ENCODE measurements around the gene EGLN1. TPM values are rescaled to one million over a fixed set of nuclear protein-coding genes. Genes with fewer than 3 reads are reported as not detected.

The EGLN1 gene
- total RNA-seq, 1 experiment from 2014 or later = 27.1 TPM

- H3K4me2 ChIP-seq (ENCODE audit: low read length) = no peak overlapping the region
- TF ChIP-seq CEBPB (IDR thresholded peaks at IDR 0.05; ENCODE audit: low read depth) (no peak), SRF (IDR thresholded peaks at IDR 0.05; ENCODE audit: low read depth) (no peak), ZFX (IDR thresholded peaks at IDR 0.05) (no peak), POLR2A (IDR thresholded peaks at IDR 0.05; ENCODE audit: borderline replicate concordance, extremely low read depth, insufficient read depth, insufficient read length) (no peak), RAD21 (IDR thresholded peaks at IDR 0.05; ENCODE audit: low read depth) (no peak), YY1 (IDR thresholded peaks at IDR 0.05; ENCODE audit: extremely low read depth, insufficient replicate concordance, low read depth, low read length) (no peak), SP1 (IDR thresholded peaks at IDR 0.05; ENCODE audit: low read depth) (no peak), ATF3 (IDR thresholded peaks at IDR 0.05) (no peak), EZH2 (IDR thresholded peaks at IDR 0.05) (no peak), EGR1 (IDR thresholded peaks at IDR 0.05; ENCODE audit: low read depth) (no peak), REST (IDR thresholded peaks at IDR 0.05; ENCODE audit: low read depth) (no peak), CTCF (IDR thresholded peaks at IDR 0.05 in 2 of 3, conservative IDR thresholded peaks at IDR 0.05 in 1 of 3; ENCODE audit: borderline replicate concordance in 1 of 3, insufficient read depth in 1 of 3, low read depth in 2 of 3, low read length in 2 of 3) (no peak), ELF1 (IDR thresholded peaks at IDR 0.05; ENCODE audit: borderline replicate concordance, low read depth) (no peak), CBX3 (IDR thresholded peaks at IDR 0.05; ENCODE audit: low read depth) (no peak), POLR2AphosphoS5 (IDR thresholded peaks at IDR 0.05; ENCODE audit: low read depth, low read length) (no peak), FOSL1 (IDR thresholded peaks at IDR 0.05; ENCODE audit: low read depth) (no peak), ZBTB33 (IDR thresholded peaks at IDR 0.05; ENCODE audit: extremely low read depth, insufficient replicate concordance, low read length) (no peak), JUND (IDR thresholded peaks at IDR 0.05) (no peak), EZH2phosphoT487 (IDR thresholded peaks at IDR 0.05; ENCODE audit: borderline replicate concordance) (no peak)
- H3K4me1 ChIP-seq (ENCODE audit: control insufficient read depth in 1 of 2, insufficient read depth in 2 of 2, low read length in 2 of 2) = no peaks in the 10 kb centered on the region
- H3K36me3 ChIP-seq (ENCODE audit: control insufficient read depth in 1 of 2, insufficient read depth in 2 of 2, low read length in 2 of 2) = no peaks in the 10 kb centered on the region
- intact Hi-C loops (cut with micrococcal nuclease) = no loop called here
- no peaks in the 10 kb centered on the region for H3K9me3 ChIP-seq (ENCODE audit: control insufficient read depth in 1 of 2, insufficient read depth in 1 of 2, low read depth in 1 of 2, low read length in 2 of 2)
- H4K20me1 ChIP-seq (ENCODE audit: insufficient read depth) = no peaks in the 10 kb centered on the region
- ATAC-seq = no peak
- ChIA-PET CTCF (no interaction called here), RAD21 (ENCODE audit: low non-redundant PET in 1 of 2, low total read pairs in 2 of 2, uncharacterized antibody in 2 of 2, unreplicated experiment in 2 of 2) (no interaction called here), POLR2A (no interaction called here)
- no peak overlapping the region for H3K4me3 ChIP-seq (replicated peaks in 1 of 2; ENCODE audit: low read depth in 1 of 2, low read length in 2 of 2)
- BruUV-seq (replicated peaks) = no TSS peak
- H3K9me2 ChIP-seq (ENCODE audit: insufficient read depth) = no peaks in the 10 kb centered on the region
- H2AFZ ChIP-seq (ENCODE audit: low read depth, low read length, poor library complexity, severe bottlenecking) = no peak overlapping the region
- H3K79me2 ChIP-seq (ENCODE audit: insufficient read depth, low read length) = no peaks in the 10 kb centered on the region
- H3K9ac ChIP-seq (ENCODE audit: low read length) = no peak overlapping the region
- DNase-seq (ENCODE audit: low read depth, low spot score) = no peak
- H3K27me3 ChIP-seq (ENCODE audit: insufficient read depth, low read length) = no peaks in the 10 kb centered on the region
- no peak overlapping the region for H3K27ac ChIP-seq (ENCODE audit: low read depth, low read length)
Measured at GRCh38 chr1:231431665-231432415, 9.8 kb upstream of the EGLN1 start.

Measured in HCT116 (cell line).